HFF-Myc (cell line): ENCODE data around the gene ATL2.
"Not testable (repeated sequence)": the region's sequence is repeated elsewhere in the genome, so short reads cannot be mapped to it uniquely, and the experiment has no call there.

Experiments
- DNase-seq: peaks from one replicate; pipeline ENCODE4 v3.0.0-alpha.2; 2011; ENCODE audit warnings: low read depth; ENCODE audit errors: extremely low read depth
- H3K4me3 ChIP-seq: replicated peaks from 2 replicates; pipeline ENCODE4 v1.5.1; 2011; ENCODE audit warnings: low read depth, mild to moderate bottlenecking, control low read depth, low read length
- CTCF ChIP-seq: IDR thresholded peaks from 2 replicates; pipeline ENCODE4 v1.5.1; 2012; ENCODE audit warnings: mild to moderate bottlenecking, low read depth, low read length, control low read depth; ENCODE audit errors: missing control alignments

Gene ATL2

DNA sequence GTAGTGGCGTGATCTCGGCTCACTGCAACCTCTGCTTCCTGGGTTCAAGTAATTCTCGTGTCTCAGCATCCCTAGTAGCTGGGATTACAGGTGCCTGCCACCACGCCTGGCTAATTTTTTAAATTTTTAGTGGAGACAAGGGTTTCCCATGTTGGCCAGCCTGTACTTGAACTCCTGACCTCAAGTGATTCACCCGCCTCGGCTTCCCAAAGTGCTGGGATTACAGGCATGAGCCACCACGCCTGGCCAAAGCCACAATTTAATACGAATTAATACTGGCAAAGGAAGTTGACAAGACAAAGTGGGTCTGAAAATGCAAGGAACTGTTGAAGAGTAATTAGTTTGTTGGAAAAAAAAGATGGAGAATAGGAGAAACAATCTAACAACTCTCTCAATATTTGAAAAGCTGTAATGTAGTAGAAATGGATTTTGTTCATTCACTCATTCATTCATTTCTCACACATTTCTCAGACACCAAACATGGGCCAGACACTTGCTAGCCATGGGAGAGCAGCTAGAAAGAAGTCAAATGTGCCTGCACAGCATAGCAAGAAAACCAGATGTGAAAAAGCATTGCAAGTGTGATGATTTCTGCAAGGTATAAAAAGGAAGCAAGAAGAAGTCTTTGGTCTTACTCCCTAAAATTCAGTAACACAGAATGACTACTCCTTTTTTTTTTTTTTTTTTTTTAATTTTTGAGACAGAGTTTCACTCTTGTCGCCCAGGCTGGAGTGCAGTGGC lies 39.4 kb upstream of the ATL2 start:
- H3K4me3 ChIP-seq: no peak overlapping the region
- no peak for DNase-seq
- no peak for TF ChIP-seq CTCF

DNA sequence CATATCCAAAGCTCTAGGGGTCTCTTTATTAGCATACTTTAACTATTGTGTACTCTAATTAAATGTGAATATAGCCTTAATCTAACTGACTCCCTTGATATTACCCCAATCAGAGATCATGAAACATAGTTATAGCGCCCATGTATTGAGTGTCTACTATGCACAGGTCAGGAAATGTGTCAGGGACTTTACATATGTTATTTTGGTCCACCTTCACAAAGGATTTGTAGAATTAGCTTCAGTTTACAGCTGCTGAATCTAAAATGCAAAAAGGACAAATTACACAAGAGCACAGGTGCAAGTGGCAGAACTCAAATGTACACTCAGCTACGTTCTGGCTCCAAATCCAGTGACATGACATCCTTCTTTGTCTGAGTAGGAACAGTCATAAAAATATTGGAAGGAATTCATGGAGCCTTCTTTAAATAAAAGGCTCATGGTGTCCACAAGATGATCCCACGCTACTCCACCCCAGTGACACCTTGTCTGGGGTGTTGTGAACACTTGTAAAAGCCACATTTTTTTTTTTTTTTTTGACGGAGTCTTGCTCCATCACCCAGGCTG lies 38.7 kb upstream of the ATL2 start:
- no peak for DNase-seq
- no peak for TF ChIP-seq CTCF
- H3K4me3 ChIP-seq: no peak overlapping the region

DNA sequence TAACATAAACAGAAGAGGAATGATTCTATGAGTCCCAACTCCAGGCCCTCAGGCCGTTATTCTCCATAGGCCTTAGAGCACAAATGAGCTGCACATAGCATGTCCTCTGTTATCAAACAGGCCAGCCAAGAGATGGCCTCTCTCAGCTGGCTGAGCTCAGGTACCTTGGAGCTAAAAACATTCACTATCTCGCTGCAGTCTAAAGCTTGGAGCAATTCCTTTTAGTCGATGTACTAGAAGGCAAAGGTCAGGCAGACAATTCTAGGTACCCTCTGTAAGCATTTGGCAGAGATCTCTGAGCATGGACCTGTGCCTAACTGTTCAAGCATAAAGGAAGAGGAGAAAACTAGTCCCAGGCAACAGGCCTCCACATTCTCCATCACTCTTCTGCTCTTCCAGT lies 38.0 kb upstream of the ATL2 start:
- DNase-seq: no peak
- TF ChIP-seq CTCF: no peak
- H3K4me3 ChIP-seq: no peak overlapping the region

DNA sequence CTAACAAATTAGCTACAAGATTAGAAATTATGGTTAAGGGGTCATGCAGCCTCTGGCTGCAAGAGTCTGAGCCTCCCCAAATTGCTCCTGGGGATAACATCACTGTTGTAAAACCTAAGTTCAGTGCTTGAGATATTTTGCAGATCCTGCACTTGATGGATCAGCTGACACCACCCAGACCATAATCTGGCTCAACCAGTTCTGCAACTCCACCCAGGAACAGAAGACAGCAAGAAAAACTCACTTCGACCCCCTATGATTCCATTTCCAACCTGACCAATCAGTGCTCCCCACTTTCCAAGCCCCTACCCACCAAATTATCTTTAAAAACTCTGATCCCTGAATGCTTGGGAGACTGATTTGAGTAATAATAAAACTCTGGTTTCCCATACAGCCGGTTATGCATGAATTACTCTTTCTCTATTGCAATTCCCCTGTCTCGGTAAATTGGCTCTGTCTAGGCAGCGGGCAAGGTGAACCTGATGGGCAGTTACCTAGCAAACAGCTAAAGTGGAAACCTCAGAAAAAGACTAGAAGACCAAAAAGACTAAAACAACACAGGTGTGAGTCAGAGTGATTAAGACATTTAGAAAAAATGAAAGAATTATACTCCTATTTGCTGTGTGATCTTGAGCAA lies 35.3 kb upstream of the ATL2 start:
- H3K4me3 ChIP-seq, DNase-seq: not testable (repeated sequence)

DNA sequence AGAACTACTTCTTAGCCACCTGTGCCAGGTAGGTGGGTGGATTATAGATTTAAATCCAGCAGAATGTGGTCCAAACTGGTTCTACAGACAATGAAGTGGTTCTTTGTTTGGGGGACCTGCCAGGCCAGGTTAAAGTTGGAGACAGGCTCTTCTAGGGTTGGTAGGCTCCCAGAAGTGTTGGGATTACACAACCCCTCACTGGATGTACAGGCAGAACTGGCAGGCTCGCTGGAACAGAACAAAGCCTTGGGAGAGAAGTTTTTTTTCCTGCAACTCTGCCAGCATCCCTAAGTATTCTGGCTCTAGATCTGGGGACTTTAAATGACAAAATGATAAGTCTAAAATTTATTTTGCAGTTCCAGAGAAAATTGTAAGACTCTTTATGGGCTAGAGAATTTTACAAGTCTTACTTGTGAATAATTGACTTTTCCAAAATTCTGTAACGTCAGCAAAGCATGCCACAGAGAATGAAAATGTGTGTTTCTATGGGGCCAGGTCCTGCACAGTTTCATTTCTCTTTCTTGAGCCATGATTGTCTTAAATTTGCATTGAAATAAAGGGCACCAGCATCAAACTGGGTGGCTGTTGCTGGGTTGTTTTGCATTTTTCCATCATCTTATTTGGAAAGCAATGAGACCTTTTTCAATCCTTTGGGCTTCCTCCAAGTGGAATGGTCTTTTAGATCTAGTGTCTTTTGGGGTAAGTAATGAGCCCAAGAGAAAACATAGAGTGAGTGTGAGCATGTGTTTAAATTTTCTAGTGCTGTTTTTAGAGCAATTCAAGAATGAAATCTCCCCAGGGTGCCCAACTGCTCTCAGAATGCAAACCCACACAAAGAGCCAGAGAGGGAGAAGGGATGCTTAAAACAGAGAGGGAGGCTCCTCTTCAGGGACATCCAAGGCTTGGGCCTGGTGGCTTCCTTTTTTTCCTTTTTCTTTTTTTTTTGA lies 32.4 kb upstream of the ATL2 start:
- TF ChIP-seq CTCF: no peak
- no peak overlapping the region for H3K4me3 ChIP-seq
- DNase-seq: no peak

DNA sequence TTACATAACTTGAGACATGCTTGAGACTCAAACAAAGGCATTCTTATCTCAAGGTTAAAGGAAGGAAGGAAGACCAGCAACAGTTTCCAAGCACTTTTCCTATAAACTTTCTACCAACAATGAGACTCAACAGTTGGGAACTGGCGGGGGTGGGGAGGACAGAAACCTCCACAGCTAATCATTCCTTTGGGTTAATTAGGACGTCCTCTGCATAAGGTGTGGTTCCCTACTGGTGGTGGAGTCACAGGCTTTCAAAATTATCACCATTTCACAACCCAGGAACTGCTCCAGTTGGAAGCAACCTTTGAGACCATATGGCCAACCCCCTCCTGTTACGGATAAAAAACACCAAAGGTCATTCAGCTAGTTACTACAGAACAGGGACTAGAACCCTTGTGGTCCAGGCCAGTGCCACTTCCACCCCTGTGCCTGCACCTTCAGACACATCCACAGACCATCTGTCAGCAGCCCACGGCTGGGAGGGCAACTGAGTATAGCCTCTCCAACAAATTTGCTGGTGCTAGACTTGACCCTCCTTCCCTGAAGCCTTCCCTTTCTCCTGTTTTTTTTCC lies 30.1 kb upstream of the ATL2 start:
- TF ChIP-seq CTCF: no peak
- DNase-seq: no peak
- no peak overlapping the region for H3K4me3 ChIP-seq
